ENCODE results near the gene PLEKHG3. TPM values are rescaled to one million over a fixed set of nuclear protein-coding genes. Genes with fewer than 3 reads are reported as not detected.
"Not testable (repeated sequence)": the region's sequence is repeated elsewhere in the genome, so short reads cannot be mapped to it uniquely, and the experiment has no call there.

PLEKHG3 gene
- total RNA-seq, 4 donors from 2014 or later: 33.3 to 73.9 (median 63.1) TPM

DNA sequence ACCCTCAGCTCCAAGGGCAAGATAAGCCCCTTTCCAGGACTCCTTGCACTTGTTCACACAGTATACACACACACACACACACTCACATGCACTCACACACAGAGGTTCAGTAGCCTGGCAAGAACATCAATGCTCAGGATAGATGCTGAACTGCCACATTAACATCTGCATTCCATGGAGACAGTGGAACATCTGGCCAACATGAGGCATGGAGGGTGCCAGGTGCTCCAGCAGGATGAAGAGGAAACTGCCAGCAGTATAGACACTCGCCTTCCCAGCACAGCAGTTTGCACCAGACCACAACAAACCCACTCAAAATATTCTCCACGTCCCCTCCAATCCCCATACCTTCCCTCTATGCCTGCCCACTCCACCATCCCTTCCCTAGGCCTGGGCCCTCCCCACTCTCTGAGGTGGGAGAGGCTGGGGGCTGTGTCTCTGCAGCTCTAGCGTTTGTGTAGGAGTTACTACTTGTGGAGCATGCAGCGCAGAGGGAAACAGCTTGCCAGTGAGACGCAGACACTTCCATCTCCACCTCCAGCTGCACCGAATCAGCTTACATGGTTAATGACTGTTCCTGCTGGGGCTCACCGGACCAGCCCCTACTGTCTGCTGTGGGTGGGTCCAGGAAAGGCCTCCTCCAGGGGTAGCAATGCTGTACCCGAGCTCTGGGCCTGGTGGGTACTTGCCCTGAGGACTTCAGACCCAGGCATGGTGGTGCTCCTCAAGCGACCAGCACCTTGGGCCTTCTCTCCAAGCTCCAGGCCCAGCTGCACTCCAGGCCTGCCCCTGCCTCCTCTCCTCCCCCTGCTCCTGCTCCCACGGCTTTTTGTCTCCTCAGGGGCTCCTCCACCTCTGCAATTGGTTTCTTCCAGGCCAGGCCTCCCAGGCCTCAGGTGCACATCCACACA is 18.6 kb upstream of the PLEKHG3 start:
- no peak for TF ChIP-seq POLR2A (IDR thresholded peaks at IDR 0.05)
- TF ChIP-seq, protein P1, sequence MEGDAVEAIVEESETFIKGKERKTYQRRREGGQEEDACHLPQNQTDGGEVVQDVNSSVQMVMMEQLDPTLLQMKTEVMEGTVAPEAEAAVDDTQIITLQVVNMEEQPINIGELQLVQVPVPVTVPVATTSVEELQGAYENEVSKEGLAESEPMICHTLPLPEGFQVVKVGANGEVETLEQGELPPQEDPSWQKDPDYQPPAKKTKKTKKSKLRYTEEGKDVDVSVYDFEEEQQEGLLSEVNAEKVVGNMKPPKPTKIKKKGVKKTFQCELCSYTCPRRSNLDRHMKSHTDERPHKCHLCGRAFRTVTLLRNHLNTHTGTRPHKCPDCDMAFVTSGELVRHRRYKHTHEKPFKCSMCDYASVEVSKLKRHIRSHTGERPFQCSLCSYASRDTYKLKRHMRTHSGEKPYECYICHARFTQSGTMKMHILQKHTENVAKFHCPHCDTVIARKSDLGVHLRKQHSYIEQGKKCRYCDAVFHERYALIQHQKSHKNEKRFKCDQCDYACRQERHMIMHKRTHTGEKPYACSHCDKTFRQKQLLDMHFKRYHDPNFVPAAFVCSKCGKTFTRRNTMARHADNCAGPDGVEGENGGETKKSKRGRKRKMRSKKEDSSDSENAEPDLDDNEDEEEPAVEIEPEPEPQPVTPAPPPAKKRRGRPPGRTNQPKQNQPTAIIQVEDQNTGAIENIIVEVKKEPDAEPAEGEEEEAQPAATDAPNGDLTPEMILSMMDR (IDR thresholded peaks at IDR 0.05): no peak
- peak in 1 of 2 donors; percentile 7 for TF ChIP-seq EP300 (IDR thresholded peaks at IDR 0.05)

DNA sequence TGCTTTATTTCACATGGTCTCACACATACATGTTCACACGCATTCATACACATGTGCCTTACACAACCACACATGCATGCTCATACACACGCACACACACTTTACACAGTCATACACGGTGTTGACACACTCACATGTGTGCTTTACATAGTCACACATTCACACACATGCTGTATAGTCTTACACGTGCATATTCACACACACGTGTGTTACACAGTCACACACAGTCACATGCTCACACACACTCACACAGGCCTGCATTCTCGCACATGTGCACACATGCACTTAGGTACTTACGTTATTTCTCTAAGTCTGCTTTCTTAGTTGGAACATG is 18.0 kb upstream of the PLEKHG3 start:
- H3K27ac ChIP-seq: peak overlapping the region in 3 of 4 donors; percentile 21 to 93 (median 36)
- H3K4me1 ChIP-seq: peaks cover 5 to 39% (median 21%) of the 10 kb centered on the region in 4 donors
- no peaks in the 10 kb centered on the region for H3K36me3 ChIP-seq
- no peak for DNase-seq (ENCODE audit: low spot score in 2 of 2)
- H3K4me3 ChIP-seq: no peak overlapping the region
- WGBS, 2 donors: 78 to 83% methylated on average over 7 of the region's 7 CpGs
- no peaks in the 10 kb centered on the region for H3K27me3 ChIP-seq
- TF ChIP-seq POLR2A (IDR thresholded peaks at IDR 0.05) (no peak), EP300 (IDR thresholded peaks at IDR 0.05) (no peak)
- TF ChIP-seq, protein P1 (IDR thresholded peaks at IDR 0.05): no peak
- H3K9me3 ChIP-seq: no peaks in the 10 kb centered on the region

More for the DNA sequence above, 18.6 kb upstream of the PLEKHG3 start:
- no peaks in the 10 kb centered on the region for H3K9me3 ChIP-seq
- peaks cover 5 to 45% (median 25%) of the 10 kb centered on the region in 4 donors for H3K4me1 ChIP-seq
- H3K27ac ChIP-seq: peak overlapping the region in 3 of 4 donors; percentile 21 to 95 (median 93)
- H3K36me3 ChIP-seq: no peaks in the 10 kb centered on the region
- no peaks in the 10 kb centered on the region for H3K27me3 ChIP-seq
- DNase-seq (ENCODE audit: low spot score in 2 of 2): no peak
- 46 to 54% methylated on average over 9 to 10 of the region's 10 CpGs for WGBS, 2 donors
- no peak overlapping the region for H3K4me3 ChIP-seq

DNA sequence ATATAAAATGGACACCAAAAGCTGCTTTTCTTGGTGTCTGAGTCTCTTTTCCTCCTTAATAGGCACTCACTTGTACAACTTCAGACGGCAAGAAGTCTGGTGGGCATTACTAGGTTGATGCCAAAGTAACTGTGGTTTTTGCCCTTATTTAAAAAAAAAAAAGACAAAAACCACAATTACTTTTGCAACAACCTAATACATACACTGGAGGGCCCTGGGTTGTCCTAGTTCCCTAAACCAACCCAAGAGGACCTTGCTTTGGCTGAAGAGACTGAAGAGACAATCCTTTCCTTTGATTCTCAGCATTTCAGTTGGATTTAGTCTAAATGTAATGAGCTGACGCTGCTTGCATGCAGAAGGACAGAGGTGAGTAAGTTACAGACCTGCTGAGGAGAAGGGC is 16.2 kb upstream of the PLEKHG3 start:
- no peaks in the 10 kb centered on the region for H3K36me3 ChIP-seq
- TF ChIP-seq, protein P1 (IDR thresholded peaks at IDR 0.05): no peak
- TF ChIP-seq EP300 (IDR thresholded peaks at IDR 0.05) (no peak), POLR2A (IDR thresholded peaks at IDR 0.05) (no peak)
- no peaks in the 10 kb centered on the region for H3K27me3 ChIP-seq
- no peaks in the 10 kb centered on the region for H3K9me3 ChIP-seq
- no peak for DNase-seq (ENCODE audit: low spot score in 2 of 2)
- H3K27ac ChIP-seq: peak overlapping the region in 2 of 4 donors; percentile 28 to 63
- no peak overlapping the region for H3K4me3 ChIP-seq
- 45 to 65% methylated on average over 2 of the region's 2 CpGs for WGBS, 2 donors
- H3K4me1 ChIP-seq: peaks cover 5 to 21% (median 13%) of the 10 kb centered on the region in 4 donors

DNA sequence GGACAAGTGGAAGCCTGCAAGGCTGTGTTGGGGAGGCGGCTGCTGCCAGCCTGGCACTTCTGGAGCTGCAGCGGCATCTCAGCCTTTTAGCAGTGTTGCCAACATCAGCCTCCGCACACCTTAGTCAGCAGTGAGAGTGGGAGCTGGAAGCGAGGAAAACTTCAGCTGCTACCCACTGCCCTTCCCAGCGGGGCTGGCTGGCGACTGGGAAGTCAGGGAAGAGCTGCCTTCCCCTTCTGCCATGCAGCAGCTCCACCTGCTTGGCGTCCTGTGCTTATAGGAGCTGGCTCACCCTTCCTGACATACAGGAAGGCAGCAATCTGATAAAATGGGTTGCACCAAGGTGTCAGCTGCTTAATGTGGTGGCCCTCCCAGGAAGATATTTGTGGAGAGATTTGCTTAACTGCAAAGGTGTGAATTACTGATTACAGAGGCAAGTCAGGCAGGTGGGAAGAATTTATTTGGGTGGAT is 15.4 kb upstream of the PLEKHG3 start:
- no peak for DNase-seq (ENCODE audit: low spot score in 2 of 2)
- peak overlapping the region in 3 of 4 donors; percentile 14 to 63 (median 28) for H3K27ac ChIP-seq
- H3K36me3 ChIP-seq: no peaks in the 10 kb centered on the region
- H3K4me1 ChIP-seq: peaks cover 1 to 23% (median 12%) of the 10 kb centered on the region in 4 donors
- no peak overlapping the region for H3K4me3 ChIP-seq
- H3K27me3 ChIP-seq: no peaks in the 10 kb centered on the region
- H3K9me3 ChIP-seq: no peaks in the 10 kb centered on the region
- WGBS, 2 donors: 68 to 71% methylated on average over 7 of the region's 7 CpGs
- TF ChIP-seq POLR2A (IDR thresholded peaks at IDR 0.05) (no peak), EP300 (IDR thresholded peaks at IDR 0.05) (peak in 1 of 2 donors; percentile 68)
- TF ChIP-seq, protein P1 (IDR thresholded peaks at IDR 0.05): no peak

DNA sequence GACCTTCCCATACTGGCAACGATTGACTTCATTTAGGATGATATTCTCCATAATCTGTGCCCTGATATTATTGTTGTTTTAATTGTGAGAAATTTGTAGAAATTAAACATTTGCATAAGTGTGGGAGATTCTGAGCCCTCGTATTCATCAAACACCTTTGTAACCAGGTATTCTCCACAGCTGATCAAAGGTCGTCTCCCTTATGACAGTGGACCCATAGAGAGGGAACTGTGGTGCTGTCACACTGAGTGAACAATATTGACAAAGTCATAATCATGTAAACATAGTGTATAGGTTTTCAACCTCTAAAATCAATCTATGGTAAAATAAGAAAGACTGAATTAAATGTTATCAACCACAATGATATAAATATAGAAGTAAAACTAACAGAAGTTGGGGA is 14.9 kb upstream of the PLEKHG3 start:
- Histone ChIP-seq H3K27me3 (no peaks in the 10 kb centered on the region), H3K4me3 (no peak overlapping the region), H3K4me1 (peaks cover 0 to 22% (median 13%) of the 10 kb centered on the region in 4 donors), H3K27ac (peak overlapping the region in 2 of 4 donors; percentile 14 to 63), H3K36me3 (no peaks in the 10 kb centered on the region), H3K9me3 (no peaks in the 10 kb centered on the region)
- TF ChIP-seq, protein P1 (IDR thresholded peaks at IDR 0.05): no peak
- TF ChIP-seq POLR2A (IDR thresholded peaks at IDR 0.05) (no peak), EP300 (IDR thresholded peaks at IDR 0.05) (no peak)
- 72 to 76% methylated on average over 3 of the region's 3 CpGs for WGBS, 2 donors
- DNase-seq (ENCODE audit: low spot score in 2 of 2): no peak

DNA sequence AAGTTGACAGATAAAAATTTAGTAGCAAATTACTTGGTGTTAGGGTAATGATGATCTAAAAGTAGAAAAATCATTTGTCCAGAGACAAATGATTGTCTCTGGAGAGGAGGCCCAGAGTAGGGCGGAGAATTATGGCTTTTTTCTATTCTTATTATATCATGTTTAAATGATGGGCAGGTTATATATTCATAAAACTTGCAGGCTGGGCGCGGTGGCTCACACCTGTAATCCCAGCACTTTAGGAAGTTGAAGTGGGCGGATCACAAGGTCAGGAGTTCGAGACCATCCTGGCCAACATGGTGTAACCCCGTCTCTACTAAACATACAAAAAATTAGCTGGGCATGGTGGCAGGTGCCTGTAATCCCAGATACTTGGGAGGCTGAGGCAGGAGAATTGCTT is 13.6 kb upstream of the PLEKHG3 start:
- not testable (repeated sequence) for H3K4me3 ChIP-seq; DNase-seq (ENCODE audit: low spot score in 2 of 2); H3K9me3 ChIP-seq; H3K27ac ChIP-seq; H3K36me3 ChIP-seq; H3K27me3 ChIP-seq
- WGBS, 2 donors: 91% methylated on average over 6 of the region's 6 CpGs
- H3K4me1 ChIP-seq: peaks cover 0 to 33% (median 15%) of the 10 kb centered on the region in 4 donors
